Activated CD4-positive, alpha-beta T cell treated with anti-CD3 and anti-CD28 coated beads for 1 hour (primary cell): Measurements from ENCODE around the gene AURKA.

Source experiments
- DNase-seq: peaks from one replicate; pipeline ENCODE4 v3.0.0-alpha.2; 2020

The AURKA gene

DNA sequence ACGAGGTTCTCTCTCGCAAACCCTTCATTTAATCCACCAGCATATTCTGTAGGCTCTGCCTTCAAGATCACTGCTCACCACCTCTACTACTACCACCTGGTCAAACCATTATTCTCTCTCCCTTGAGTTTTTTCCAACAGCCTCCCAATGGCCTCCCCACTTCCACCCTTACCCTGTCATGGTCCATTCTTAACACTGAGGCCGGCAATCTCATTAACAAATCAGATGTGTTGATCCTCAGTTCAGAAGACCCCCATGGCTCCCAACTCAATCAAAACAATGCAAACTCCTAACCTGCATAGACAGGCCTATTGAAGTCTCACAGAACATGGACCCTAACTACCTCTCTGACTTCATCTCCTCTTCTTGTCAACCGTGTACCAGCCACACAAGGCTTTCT, 2.2 kb downstream of the AURKA start:
- DNase-seq, result no peak

DNA sequence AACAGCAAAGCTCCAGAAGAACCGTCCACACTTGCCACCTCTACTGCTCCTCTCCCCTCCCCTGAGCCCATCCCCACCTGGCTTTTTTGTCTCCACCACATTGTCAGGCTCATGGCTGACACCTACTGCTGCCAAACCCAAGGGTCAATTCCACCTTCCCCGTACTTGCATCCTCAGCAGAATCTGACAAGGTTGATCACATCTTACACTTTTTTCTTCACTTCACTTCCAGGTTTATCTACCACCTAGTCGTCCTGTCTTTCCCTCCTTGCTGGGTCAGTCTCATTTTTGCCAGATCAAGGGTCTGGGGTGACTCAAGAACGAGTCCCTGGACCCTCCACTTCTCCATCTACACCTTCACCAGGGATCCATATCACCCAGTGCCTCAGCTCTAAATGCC, 3.1 kb downstream of the AURKA start:
- DNase-seq, result no peak

DNA sequence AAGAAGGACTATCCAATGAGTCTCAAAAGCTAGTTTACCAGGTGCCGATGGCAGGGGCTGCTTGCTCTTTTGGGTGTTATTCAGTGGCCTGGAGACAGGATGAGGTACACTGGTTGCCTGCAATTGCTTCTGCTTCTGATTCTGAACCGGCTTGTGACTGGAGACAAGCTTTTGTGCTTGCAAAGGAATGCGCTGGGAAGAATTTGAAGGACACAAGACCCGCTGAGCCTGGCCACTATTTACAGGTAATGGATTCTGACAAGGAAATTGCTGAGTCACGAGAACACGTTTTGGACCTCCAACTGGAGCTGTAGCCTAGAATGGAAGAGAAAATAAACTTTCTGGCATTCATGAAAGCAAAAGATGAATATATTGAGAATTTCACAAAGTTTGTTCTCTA, 5.8 kb downstream of the AURKA start:
- DNase-seq, result no peak

DNA sequence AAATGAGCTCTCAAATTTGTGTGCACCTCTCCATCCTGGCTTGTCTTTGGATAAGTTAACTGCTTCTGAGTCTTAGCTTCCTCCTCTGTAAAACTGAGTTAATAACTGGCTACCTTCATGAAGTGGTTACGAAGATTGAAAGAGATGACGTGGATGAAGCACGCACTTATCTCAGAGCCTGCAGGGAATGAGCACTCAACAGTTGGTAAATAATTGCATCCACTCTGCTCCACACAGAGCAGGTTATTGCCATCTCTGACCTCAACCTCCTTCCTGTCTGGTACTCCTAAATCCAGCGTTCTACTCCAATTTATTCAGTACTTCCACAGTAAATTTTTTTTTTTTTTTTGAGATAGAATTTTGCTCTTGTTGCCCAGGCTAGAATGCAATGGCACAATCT, 6.9 kb downstream of the AURKA start:
- DNase-seq, result no peak

DNA sequence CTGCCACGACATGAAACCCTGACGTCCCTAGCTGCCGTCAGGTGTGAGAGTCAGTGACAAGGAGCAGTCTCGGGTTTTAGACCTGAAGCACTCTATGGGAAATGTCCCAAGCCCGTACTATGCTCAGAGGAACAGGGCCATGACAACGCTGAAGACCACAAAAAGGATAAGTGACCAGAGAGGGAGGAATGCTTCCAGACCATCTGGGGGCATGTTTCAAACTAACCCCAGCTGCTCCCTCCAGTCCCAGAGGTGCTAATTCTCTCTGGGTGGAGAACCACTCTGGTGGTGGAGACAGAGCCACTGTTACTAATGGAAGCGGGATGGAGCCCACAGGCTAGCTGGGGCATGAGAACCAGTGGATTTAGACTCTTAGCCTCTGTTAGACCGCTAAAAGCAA, 8.7 kb downstream of the AURKA start:
- DNase-seq, result no peak

DNA sequence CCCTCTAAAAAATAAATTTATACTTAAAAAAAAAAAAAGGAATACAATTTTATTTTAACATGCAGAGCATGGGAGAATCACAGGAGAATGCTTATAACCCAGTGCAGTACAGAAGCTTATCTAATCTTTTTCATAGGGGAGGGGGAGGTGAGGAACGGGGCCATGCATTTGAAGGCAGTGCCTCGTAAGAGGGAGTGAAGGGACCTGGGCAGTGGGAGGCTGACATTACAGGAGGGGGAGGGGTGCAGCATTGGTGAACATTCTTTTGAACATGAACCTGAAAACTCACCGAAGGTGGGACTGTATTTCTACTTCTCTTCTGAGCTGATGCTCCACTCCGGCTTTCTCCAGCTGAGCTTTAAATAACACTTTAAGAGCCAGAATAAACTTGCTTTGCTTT, 9.3 kb downstream of the AURKA start:
- no peak for DNase-seq

DNA sequence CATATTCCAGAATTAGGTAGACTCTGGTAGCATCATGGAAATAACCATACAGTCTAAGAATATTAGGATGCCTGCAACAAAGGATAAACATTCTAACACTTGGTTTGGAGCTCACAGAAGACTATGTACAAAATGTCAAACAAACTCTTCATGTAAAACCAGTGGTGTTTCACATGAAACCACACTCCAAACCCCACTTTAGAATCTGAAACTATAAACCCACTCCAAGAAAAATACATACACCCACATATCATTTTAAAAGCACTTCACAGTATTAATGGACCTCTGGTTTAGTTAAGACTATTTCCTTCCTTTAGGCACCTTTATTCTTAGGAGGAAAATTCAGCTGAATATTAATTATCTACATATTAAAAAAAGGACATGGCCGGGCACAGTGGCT, 10.5 kb downstream of the AURKA start:
- DNase-seq, result no peak

DNA sequence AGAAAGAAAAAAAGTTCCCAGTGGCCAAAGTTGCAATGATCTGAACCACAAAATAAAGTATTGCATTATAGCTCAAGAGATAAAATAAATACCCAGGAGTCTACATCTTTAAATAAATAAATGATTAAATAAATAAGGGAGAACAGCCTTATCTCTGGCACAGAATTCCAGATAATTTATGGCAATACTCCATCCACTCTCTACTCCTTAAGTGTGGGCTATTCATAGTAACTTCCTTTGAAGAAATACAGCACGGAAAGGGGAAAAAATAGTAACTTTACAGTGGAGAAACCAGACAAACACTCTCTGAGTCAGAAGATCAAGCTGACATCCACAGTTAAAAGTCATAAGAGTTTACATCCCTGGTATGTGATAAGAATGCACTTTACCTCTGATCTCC, 11.6 kb downstream of the AURKA start:
- no peak for DNase-seq

DNA sequence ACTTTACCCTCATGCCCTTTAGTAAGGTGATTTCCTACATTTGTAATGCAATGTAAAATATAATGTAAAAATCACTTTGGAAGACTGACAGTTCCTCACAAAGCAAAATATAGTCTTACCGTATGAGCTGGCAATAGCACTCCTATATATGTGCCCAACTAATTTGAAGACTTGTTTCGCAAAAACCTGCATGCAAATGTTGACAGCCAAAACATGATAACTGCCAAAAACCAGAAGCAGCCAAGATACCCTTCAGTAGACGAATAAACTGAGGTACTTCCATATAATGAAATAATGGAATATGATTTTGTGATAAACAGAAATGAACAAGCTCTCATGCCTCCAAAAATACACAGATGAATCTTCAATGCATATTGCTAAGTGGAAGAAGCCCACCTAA, 13.6 kb downstream of the AURKA start:
- DNase-seq, result no peak

DNA sequence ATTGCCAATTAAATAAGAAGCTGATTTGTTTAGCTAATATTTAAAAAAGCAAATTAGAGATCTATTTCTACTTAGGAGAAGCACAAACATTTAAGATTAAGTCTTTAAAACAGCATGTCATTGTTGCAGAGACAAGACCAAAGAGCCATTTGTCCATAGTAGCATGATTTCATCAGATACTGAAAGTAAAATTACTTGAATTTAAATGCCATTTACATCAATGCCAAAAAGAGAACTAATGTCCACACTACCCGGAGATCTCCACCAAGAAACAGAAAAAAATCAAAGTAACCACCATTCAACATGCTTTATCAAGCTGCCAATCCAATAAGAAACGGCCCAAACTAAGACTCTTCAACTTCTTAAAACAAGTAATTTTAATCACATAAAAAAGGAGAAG, 15.7 kb downstream of the AURKA start:
- no peak for DNase-seq

DNA sequence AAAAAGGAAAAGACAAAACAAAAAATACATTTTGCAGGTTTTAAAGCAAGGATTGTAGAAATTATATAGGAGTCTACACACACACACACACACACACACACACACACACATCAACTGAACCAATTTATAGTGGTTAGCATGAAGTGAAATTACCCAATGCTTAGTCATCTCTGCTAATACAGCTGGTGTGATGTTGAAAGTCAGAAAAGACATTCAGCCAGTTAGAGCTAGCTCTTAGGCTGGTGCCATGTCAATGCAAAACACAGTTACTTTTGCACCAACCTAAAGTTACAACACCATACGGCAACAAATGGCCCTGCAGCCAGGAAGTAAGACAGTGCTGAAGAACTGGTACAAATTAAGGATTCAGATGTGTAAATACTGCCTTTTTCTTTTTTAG, 18.1 kb downstream of the AURKA start:
- DNase-seq, result no peak

DNA sequence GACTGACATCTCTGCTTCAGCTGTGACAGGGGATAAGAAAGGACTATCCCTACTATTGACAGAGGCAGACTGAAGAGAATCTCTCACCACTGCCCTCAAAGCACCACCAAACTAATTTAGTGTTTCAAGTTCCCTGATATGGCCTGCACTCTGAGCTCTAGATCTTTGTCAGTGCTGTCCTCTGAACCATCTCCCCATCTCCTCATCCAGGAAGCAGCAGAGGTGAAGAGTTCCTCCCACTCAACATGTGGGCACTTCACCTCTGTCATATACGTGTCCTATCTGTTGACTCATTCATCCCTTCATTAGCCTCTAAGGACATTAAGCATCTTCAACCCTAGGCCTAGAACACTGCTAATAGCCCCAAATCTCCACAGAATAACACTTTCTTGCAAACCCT, 19.2 kb downstream of the AURKA start:
- no peak for DNase-seq

DNA sequence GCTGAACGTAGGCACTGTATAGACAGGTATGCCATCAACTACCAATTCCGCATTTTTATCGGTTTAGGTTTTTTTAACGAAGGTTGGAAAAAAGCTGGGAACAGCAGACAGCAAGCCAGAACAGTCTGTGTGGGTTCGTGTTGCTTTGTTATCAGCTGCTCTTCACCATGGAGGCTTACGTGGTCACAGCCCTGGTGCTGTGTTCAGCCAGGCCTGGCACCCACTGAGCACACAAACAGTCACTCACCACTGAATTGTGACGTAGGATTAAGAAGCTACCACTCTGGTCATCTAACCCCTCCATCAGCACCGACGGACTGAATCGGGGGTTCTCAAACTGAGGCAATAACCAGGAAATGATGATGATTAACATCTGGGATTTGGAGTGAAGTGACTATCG, 20.0 kb downstream of the AURKA start:
- DNase-seq, result no peak

DNA sequence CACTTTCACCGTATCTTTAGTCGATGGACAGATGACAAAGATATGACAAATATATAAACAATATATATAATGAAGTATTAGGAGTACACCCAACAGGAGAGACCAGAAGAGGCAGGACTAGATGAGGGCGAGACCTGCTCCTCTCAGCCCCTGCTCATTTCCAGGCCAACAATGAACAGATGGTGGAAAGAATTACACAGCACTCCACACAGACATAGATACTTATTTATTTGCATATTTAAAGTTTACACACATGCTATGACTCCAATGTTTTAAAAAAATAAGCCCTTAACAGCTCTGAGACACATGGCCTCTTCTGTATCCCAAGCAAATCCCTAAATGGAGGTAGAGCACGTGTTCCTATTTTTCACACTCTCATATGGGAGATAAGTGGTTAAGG, 22.8 kb downstream of the AURKA start:
- DNase-seq, result no peak

DNA sequence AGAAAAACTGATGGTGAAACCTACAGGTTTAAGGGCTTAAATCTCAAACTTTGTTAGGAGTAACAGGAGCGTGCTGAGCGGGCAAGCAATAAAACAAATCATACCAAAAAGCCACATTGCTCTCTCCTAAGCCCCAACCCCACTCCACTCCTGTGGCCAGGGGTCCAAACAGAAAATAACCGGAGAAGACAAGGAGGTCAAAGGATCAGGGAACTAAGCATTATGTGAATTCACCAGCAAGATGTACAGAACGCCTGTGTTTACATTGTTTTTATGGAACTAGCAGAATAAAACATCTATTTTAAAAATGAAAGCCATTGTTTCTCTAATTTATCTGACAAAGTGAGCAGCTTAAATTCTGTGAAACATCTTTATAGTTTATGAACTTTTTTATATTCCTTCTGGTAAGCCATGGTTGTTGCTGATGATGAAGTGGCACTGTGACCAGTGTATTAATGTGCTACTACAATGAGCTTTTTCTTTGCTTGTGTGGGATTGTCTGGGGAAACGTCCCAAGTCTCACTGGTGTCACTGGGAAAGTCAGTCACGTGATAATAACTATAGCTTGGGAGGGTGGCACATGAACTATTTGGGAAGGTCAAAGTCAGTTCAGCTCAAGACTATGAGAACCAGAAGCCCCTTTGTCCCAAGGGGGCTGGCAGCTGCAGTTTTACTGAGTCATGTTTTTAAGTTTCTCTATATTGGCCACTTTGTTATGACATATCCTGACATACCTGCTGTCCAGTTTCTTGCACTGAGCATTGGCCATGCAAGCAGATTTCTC, 23.5 kb downstream of the AURKA start:
- no peak for DNase-seq

DNA sequence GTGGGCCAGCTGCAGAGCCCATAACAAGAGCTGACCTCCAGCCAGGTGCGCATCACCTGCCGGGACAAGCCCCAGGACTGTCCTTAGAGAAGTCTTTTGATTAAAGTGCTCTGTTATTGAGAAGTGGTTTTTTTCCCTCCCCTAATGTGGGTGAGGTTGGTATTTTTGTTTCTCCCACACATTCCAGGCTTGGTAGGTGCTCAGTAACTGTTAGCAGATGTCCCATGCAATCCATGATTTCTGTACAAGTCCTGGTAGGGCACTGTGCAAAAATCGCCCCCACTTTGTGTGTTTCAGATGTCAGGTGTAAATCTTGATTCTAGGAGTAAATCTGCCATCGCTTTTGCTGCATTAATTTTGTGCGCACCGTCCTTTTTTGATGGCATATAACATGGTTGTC, 28.5 kb downstream of the AURKA start:
- no peak for DNase-seq

DNA sequence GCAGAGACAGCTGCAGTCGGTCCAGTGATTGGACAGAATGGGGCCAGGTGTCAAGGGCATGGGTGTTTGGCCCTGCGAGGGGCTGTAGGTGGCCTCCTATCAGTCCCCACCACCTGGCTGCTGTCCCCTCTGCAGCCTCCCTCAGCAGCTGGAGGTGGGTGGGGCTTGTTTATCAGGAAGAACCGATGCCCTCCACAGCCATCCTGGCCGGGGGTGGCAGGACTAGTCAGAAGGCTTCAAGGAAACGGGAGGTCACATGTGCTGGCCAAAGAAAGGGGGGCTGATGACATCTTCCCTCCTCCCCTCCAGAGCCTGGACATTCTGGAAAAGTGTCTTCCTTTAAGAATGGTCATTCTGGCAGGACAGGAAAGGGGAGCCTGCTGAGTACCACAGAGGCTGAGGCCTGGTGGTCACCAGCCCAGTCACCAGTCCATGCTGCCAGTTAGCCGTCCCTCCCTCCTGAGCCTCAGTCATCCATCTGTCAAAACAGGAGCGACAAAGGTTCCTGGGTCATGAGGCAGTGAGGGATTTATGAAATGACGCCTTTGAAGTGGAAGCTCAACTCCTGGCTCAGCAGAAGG, 29.1 kb downstream of the AURKA start:
- no peak for DNase-seq

DNA sequence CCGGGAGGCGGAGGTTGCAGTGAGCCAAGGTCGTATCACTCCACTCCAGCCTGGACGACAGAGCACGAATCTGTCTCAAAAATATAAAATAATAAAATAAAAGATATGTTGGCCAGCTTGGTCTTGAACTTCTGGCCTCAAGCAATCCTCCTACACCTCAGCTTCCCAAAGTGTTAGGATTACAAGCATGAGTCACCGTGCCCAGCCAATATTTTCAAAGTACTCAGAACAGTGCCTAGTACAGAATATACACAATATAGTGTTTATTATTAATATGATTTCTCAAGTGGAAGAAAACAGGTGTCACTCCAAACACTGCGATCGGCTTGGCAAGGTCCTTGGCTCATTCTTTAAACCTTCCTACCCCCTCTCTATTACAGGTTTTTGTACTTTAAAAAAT, 30.1 kb downstream of the AURKA start:
- no peak for DNase-seq

DNA sequence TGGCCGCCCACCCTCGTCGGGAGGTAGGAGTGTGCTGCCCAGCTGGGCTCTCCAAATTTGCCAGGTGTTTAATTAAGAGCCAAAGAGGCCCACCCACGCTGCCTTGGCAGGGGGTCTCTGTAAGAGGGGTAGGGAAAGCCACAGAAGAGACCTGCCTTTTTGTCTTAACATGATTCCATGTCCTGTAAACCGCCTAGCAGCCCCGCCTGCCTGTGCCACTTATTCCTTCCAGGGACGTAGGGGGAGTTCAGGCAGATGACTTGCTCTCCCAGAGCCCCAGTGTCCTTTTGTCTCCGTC, 31.2 kb downstream of the AURKA start:
- DNase-seq, result no peak

DNA sequence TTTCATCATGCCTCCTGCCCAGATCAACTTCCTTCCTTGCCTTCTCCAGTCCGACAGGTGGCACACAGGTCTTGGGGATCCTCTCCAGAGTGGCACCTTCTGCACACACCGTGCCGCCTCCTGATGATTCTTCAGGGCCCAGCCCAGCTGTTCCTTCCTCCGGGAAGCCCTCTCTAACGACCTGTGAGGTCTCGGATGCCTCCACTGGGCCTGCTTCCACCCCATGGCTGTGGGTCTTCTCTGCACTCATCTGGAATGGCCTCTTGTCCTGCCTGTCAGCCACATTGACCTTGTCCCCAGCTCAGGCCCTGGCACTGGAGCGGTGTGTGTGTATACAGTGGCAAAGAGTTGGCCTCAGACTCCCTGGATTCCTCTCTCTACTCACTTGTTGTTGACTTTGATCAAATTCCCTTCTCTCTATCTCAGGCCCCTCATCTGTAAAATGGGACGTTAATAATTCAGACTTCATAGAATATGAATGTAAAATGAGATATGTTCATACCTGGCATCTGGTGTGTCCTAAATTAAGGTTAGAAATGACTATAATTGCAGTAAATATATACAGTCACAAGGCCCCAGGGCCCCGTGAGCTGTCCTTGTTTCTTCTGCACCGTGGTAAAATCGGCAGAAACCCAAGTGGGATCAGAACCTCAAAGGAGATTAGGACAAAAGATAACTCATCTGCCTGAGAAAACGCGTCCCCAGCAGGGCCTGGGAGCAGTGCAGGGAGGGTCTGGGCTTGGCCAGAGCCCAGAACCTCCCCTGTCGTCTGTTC, 31.7 kb downstream of the AURKA start:
- no peak for DNase-seq

DNA sequence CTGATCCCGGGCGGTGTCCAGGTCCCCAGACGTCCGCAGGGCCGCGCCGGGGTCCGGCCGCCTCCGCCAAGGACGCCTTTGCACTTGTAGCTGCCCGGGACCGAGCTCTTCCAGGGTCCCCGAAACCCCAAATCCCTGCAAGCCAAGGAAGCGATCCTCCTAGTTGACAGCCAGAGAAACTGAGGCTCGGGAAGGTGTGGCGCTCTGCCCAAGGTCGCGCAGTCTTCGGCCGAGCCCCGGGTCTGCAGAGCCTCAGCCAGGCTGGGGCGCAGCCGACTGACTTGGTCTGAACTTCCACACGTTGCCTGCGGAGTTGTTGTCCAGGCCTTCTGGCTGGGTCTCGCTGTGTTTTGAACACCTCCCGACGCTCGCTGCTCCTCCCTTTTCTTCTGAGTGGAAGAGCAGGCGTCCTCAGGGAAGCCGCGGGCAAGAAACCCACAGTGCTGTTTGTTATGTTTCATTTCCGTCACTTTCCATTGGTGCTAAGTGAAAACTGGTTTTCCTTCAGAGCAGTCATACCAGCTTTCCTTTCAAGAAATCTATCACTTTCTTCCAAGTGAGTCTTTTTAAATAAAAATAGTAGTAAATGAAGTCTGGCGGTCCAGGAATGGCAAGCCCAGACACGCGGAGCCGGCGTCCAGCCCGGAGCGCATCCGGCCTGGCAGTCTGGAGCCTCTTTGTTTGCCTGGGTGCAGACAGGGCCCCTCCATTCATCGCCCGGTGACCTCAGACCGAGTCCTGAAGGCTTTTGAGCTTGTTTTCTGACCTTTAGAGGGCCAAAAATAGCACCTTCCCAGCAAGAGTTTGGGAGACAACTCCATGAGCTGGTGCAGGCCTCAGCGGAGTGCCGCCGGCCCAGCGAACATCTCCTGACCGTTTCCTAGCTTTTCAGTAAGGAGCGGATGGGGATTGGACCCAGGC, 32.5 kb downstream of the AURKA start:
- no peak for DNase-seq

DNA sequence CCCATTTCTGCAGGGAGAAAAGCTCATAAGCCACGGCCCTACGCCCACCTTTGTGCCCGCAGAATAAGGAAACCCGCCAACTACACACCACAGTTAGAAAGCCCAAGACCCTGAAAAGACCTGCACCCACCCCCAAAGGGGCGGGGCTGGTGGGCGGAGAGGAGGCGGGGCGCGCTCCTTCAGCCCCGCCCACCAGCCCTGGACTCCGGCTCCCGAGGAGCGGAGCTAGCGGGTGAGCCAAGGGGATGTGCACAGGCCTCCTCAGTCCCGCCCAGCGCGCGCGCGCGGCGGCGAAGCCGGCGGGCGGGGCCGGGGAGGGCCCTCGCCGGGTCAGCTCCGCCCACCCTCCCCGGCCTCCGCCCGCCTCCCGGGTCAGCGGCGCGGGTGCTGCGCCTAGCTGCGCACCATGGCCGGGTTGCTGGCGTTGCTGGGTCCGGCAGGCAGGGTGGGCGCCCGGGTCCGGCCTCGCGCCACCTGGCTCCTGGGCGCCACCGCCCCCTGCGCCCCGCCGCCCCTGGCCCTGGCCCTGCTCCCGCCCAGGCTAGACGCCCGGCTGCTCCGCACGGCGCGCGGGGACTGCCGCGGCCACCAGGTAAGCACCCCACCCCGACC, 33.3 kb downstream of the AURKA start, which contains the start of gene FAM210B:
Gene FAM210B, plus strand, starts transcription at position 375 of the 612 bp plus-strand sequence. Its CDS starts 32 bp downstream, at position 407.
- peak; percentile 75 for DNase-seq

DNA sequence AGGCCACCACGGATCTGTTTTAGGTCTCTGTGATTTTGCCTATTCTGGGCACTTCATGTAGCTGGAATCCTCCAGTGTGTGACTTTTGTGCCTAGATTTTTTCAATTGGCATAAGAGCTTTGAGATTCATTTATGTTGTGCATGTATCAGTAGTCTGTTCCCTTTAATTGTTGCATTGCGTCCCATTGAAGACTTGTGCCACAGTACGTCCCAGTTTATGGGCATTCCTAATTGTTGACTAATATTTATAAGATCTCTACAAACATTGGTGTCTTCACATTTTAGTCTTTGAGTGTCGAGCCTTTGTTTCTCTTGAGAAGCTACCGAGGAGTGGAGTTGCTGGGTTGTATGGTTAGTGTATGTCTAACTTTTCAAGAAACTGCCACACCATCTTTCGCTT, 33.9 kb downstream of the AURKA start:
- DNase-seq, result no peak
